NCI-H2171 (cell line): ENCODE measurements around the gene HOXD10.

Source experiments
- DNase-seq: peaks from one replicate; lab custom pipeline; 2025; lab: John Stamatoyannopoulos, UW

HOXD10 gene

DNA sequence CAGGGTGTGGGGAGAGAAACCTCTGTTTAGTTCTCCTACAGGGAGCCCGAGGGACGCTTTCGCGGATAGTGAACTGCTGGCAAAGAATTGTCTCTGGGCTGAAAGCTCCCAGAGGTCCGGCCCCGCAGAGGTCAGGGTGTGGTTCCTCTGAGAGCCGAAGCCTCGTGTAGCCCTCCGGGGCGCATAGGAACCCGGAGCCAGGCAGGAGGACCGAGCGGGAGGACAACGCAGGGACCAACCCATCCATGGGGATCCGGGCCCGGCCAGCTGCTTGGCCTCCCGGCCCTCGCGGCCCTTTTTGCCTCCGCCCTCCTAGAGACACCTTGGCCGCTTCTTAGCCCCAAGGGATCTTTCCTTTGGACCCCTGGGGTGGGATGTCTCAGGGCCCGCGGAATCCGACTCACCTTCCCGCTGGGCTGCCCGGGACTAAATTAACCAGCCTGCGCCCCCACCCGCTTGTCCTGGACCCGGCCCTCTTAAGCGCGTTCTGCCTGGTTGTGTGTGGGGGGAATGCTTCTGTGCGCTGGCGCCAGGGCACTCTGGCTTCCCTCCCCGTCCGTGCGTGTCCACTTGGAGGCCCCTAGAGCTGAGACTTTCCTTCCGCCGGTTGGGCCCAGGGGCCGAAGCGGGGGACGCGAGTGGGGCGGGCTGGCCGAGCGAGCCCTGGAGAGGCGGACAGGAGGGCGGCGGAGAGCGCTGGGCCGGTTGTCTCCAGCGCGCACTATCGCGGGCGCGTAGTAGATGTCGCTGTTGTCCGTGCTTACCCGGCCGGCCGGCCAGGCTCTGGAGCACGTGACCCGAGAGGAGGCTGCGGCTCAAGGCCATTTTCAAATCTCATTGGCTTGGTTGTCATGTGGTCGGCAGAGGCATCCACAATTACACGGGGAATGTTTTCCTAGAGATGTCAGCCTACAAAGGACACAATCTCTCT lies at the start of gene HOXD10:
TSS of gene HOXD10 (plus strand) at position 896 of the 931 bp plus-strand sequence. CDS start 56 bp downstream, outside the sequence.
- DNase-seq, result no peak

DNA sequence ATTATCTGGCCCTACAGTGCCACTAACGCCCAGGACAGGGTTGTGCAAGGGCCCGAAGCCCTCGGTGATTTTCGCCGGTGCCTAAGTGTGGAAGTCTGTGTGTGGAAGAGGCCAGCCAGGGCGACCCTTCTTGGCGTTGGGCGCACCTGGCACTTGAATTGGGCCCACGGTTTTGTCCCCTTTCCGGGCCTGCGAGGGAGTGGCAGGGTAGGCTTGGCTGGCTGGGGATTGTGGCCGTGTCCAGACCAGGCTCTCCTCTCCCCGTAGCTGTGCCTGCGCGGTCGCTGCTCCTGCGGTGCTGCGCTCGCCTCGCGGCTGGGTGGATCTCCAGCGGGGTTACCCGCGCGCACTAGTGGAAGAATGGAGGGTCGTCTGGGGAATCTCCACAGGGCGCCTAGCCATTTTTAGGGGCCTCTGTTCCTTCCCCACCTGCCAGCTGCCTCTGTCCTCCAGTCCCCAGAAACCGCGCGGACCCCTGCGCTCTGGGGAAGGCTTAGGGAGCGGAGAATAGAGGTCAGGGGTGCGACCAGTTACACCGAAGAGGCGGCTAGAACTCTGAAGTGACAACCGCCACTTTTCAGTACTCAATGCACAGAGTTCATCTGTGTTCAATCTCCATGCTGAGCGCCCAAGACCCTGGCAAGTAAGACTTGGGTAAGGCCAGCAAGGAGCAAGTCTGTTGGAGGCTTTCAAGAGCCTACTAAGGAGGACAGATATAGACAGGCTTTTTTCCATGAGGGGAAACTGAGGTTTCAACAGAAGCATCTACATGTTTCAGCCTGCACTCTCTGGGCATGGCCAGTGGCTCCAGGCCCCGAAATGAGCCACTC lies 48.8 kb upstream of the HOXD10 start:
- no peak for DNase-seq

DNA sequence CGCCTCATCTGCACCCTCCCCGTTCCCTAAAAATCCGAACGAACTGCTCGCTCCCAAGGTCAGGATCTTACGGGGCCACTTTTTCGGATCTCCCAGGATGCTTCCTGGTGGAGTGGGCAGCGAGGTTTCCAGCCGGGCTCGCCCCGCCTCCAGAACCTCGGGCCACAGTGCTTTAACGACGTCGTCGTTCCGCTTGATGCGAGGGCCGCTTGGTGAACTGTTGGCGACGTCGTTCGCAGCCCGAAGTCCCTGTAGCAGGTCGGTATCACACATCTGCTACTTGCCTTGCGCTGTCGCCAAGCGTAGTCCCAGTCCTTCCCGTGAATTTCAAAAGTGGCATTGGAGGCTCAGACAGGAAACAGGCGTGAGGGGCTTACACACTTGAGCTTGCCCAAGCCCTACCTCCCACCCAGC lies 48.2 kb upstream of the HOXD10 start:
- DNase-seq, result no peak

- no peak for DNase-seq
Observed at GRCh38 chr2:176071330-176072291, 45.0 kb upstream of the HOXD10 start.

DNA sequence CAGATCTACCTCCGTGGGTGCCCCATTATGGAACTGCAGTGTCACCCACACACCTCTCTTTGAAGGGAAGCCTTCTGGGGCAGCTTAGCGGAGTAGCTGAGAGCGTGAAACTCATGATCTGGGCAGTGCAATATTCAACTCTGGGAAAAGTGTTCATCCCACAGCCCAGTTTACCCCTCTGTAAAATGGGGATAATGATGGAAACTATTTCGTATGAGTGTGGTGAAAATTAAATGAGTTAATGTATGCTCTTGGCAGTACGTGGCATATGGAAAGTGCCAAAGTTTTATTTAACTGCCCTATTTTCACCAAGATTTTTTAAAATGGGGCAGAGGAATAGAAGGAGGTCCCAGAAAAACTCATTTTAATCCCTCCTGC lies 44.3 kb upstream of the HOXD10 start:
- DNase-seq, result no peak

DNA sequence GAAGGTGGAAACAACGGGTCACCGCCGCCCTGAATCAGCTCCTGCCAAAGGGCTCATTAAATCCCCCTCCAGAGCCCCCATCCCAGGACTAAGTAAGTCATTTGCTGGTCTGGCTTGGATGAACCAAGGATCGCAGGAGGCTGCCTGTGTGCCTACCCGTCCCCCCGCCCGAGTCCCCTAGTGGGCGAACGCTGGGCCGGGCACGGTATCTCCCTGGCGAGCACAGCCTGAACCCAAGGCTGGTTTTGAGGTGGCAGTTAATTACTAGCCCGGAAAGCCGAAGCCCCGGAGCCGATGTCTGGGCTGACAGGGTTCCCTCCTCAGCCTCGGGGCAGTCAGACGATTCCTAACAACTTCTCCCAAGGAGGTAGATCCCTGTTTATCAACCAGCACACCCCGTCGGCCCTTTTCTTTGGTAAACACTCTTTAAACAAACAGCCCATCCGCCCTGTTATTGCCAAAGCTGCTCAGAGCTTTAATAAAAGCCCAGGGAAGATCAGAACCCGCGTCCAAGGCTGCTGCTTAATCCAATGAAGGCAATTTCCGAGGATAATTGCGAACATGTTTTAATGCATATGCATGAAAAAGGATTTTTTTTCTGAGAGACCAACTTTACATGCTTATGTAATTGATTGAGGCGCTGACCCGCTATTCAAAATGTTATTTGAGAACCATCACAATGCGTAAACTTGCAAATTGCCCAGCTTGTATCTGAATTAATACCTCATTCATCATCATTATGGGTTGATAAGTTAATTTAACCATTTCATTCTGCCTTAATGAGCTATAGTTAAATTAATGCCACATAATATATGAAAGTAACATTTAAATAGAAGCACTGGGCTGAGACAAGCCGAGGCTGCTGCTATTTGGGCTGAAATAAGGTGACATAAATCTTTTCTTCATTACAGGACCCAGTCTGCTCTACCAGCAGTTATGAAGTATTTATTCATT lies 43.4 kb upstream of the HOXD10 start:
- DNase-seq, result no peak

GRCh38 chr2:176074919-176075425 lies 41.6 kb upstream of the HOXD10 start:
- DNase-seq, result no peak

DNA sequence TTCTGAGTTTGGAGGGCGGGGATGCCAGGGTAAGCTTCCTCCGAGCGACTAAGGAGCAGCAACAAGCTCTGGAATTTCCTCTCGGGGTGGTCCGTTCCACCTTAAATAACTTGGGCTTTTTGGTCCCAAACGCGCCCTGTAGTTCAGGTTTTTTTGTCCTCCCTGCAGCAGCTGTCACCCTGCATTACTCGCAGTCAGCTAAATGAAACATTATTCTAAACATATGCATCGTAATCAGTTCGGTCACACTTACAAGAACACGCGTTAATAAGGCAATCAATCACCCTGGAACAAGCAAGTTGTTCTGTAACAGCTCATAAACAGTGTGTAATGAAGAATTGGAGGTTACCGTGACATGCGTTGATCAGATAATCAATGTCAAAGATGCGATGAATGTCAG lies 41.1 kb upstream of the HOXD10 start:
- peak; percentile 39 for DNase-seq

DNA sequence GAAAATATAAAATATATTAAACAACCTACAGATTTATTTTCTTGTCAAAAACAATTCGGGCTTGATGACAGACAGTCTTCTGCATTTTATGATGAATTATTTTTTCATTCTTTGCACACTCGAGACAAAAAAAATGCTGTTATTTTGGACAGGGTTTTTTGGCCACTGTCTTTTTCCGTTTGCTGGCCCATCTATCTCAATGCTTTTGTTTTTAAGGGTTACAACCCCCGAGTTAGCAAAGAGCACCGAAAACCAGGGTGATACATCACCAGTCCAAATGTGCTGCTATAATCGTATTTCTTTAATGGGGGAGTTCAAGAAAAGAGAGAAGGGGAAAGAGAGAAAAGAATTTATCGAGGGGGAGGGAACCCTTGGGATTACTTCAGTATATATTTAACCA lies 40.5 kb upstream of the HOXD10 start:
- no peak for DNase-seq

DNA sequence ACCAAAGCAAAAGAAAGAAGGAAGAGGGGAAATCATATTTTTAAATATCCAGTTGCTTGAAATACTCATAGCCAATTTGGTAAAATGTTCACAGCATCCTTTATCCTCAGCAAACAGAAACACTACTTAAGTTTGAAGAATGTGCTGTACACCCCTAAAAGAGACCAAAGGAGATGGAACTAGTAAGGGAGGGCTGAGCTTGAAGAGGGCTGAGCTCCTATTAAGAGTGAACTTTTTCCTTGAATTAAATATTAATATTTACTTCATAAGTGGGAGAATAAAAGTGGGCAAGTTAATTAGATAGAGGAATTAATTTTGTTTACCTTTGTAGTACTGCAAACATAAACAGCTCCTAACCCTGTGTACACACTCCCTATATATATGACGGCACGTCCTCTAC lies 39.8 kb upstream of the HOXD10 start:
- no peak for DNase-seq

GRCh38 chr2:176078541-176079284 lies 37.9 kb upstream of the HOXD10 start:
- no peak for DNase-seq

- DNase-seq, result no peak
Observed at GRCh38 chr2:176079285-176079830, 37.2 kb upstream of the HOXD10 start.

- peak; percentile 65 for DNase-seq
Observed at GRCh38 chr2:176079831-176080539, 36.6 kb upstream of the HOXD10 start.

DNA sequence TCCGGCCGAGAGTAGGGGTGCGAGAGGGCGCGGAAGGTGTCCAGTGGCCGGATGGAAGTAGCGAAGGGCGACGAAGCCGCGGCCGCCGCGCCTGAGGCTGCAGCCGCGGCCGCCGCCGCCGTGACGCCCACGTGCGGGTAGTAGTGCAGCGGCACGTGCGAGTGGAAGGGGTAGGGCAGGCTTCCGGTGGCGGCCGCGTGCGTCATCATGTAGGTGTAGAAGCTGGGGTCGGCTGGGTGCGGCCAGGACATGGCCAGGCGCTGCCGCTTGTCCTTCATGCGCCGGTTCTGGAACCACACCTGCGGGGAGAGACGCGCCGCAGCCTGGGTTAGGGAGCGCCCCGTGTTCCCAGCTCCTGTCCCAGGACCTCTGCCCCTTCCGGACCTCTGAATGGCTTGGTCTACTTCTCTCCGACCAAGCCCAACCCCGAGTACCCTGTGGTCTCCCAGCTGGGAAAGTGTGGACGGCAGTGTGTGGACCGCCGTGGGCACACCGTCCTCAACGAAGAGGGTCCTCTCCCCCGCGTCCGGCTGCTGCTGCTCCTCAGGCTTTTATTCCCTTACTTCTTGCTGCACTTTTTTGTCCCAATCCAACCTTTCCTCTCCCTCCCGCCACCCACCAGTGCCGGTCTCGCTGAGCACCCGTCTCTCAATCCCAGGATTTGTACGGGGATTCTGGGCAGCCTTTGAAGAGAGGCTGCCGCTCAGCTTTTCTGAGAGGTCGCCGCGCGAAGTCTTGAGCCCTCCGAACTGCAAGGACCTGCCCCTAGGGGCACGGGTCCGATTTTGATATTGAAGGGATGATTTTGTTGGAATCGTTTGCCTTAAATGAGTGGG lies 35.8 kb upstream of the HOXD10 start:
- DNase-seq, result peak; percentile 5

GRCh38 chr2:176081376-176081836 lies 35.2 kb upstream of the HOXD10 start:
- DNase-seq, result no peak

- no peak for DNase-seq
Observed at GRCh38 chr2:176081837-176082524, 34.6 kb upstream of the HOXD10 start.

DNA sequence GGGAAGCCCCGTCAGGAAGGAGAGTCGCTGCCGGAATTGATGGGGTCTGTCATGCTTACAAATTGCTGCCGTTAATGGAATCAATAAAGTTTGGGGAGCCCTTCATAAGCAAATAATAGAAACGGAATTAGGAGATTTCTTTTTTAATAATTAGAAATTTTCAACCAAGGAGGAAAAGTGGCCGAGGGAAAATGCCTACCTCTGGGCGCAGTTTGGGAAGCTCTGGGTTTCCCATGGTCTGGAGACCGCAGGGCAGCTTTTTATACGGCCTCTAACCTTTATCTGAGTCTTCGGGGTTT lies 34.1 kb upstream of the HOXD10 start:
- DNase-seq, result no peak
